Omental fat pad (tissue), 4 donors: ENCODE results near the gene ADORA2B. TPM values are rescaled to one million over a fixed set of nuclear protein-coding genes. Genes with fewer than 3 reads are reported as not detected.

ENCODE experiments used
- ATAC-seq: fragments of 150-250 bp; one replicate; pipeline ENCODE4 v1.9.1; 2016; ENCODE audit warnings: mild to moderate bottlenecking, moderate library complexity; ENCODE audit not compliant: low FRiP score
- DNase-seq: peaks from one replicate; pipeline ENCODE4 v3.0.0-alpha.2; 2019; ENCODE audit warnings: low spot score
- CTCF ChIP-seq, 3 donors: fragments of 450-650 bp; IDR thresholded peaks; one replicate each; pipeline ENCODE4 v1.5.1; 2016 to 2017; ENCODE audit warnings: antibody characterized with exemption in 3 of 3, mild to moderate bottlenecking in 3 of 3, moderate library complexity in 2 of 3
- total RNA-seq, 4 donors: library from RNA; depleted of rRNA; stranded (reverse); fragments of >200 nt; gene quantifications; one replicate each; pipeline ENCODE4 v1.1.0, GENCODE V29; 2016

ADORA2B gene
- total RNA-seq, 4 donors from 2014 or later, result 0.82 to 5.6 (median 2.1) TPM; not detected in 1

- ATAC-seq (no peak), DNase-seq (no peak)
- TF ChIP-seq CTCF (IDR thresholded peaks at IDR 0.05), result no peak
Measured at GRCh38 chr17:15922586-15922985, 22.3 kb upstream of the ADORA2B start.

- DNase-seq (no peak), ATAC-seq (no peak)
- TF ChIP-seq CTCF (IDR thresholded peaks at IDR 0.05), result no peak
Measured at GRCh38 chr17:15926039-15926740, 18.7 kb upstream of the ADORA2B start.

GRCh38 chr17:15928286-15928785 is 16.6 kb upstream of the ADORA2B start:
- DNase-seq (no peak), ATAC-seq (peak; percentile 23)
- TF ChIP-seq CTCF (IDR thresholded peaks at IDR 0.05), result no peak

GRCh38 chr17:15929941-15930340 is 15.0 kb upstream of the ADORA2B start:
- ATAC-seq, result no peak
- no peak for TF ChIP-seq CTCF (IDR thresholded peaks at IDR 0.05)
- DNase-seq, result no peak

- no peak for ATAC-seq
- no peak for TF ChIP-seq CTCF (IDR thresholded peaks at IDR 0.05)
- no peak for DNase-seq
Measured at GRCh38 chr17:15930426-15930825, 14.5 kb upstream of the ADORA2B start.

GRCh38 chr17:15931394-15931793 is 13.5 kb upstream of the ADORA2B start:
- TF ChIP-seq CTCF (IDR thresholded peaks at IDR 0.05), result no peak
- no peak for DNase-seq
- no peak for ATAC-seq

GRCh38 chr17:15934866-15935265 is 10.1 kb upstream of the ADORA2B start:
- no peak for DNase-seq
- TF ChIP-seq CTCF (IDR thresholded peaks at IDR 0.05), result no peak
- ATAC-seq, result no peak
